Stimulated activated CD4-positive, alpha-beta T cell treated with anti-CD3 and anti-CD28 coated beads, Interleukin-12 subunit alpha, Interleukin-12 subunit beta, amount 100 ng/mL, for 24 hours (primary cell): ENCODE results near the gene ZC3H12A.
"Not testable (repeated sequence)": the region's sequence is repeated elsewhere in the genome, so short reads cannot be mapped to it uniquely, and the experiment has no call there.

Experiments
- DNase-seq, 2 experiments: peaks; one replicate each; pipeline ENCODE4 v3.0.0-alpha.2; 2020; ENCODE audit warnings: low read depth in 2 of 2

The ZC3H12A gene

DNA sequence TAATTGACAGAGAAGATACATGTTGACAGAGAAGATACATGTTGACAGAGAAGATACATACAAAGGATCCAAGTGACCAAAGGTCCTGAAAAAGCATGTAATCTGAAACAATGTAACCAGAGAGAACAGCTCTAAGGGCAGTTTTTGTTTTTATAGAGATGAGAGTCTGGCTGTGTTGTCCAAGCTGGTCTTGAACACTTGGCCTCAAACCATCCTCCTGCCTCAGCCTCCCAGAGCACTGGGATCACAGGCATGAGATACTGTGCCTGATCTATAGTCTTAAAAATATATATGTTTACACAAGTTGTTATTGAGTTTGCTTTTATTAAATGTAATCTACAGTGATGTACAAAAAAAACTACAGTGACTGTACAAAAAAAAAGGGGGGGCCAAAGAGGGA lies 27.7 kb downstream of the ZC3H12A start:
- DNase-seq, result no peak

DNA sequence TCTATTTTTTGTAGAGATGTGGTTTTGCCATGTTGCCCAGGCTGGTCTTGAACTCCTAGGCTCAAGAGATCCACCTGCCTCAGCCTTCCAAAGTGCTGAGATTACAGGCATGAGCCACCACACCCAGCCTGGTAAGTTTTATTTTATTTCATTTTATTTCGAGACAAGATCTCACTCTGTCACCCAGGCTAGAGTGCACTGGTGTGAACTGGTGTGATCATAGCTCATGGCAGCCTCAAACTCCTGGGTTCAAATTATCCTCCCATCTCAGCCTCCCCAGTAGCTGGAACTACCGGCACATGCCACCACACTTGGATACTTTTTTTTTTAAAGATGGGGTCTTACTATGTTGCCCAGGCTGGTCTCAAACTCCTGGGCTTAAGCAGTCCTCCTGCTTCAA lies 28.4 kb downstream of the ZC3H12A start:
- not testable (repeated sequence) for DNase-seq

DNA sequence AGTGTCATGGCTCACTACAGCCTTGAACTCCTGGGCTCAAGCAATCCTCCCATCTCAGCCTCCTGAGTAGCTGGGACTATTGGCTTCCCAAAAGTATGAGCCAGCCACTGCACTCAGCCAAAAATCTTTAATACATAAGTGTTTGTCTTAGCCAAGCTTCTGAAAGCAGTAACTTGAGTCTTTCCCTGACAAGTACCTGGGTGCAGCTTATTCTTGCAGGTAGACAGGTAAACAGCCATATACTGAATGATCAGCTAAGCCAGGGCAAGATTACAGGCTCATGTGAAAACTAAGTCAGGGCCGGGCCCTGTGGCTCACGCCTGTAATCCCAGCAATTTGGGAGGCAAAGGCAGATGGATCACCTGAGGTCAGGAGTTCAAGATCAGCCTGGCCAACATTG lies 32.4 kb downstream of the ZC3H12A start:
- no peak for DNase-seq

DNA sequence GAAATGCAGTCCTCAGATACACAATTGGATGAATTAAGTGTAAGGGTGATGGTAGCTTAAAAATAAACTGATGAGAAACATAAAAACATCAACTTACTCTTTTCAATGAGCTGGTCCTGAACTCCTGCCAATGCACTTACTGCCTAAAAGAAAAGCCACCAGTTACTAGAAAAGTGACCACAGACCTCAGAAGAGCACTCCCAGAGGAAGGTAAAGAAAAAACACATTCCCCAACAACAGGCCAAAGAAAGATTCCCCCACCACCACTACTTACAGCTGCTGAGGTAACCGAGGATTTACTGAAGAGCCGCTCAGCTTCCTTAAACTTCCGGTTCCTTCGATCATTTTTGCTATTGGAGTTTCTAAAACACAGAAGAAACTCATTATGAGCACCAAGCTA lies 34.8 kb downstream of the ZC3H12A start:
- DNase-seq, result no peak

DNA sequence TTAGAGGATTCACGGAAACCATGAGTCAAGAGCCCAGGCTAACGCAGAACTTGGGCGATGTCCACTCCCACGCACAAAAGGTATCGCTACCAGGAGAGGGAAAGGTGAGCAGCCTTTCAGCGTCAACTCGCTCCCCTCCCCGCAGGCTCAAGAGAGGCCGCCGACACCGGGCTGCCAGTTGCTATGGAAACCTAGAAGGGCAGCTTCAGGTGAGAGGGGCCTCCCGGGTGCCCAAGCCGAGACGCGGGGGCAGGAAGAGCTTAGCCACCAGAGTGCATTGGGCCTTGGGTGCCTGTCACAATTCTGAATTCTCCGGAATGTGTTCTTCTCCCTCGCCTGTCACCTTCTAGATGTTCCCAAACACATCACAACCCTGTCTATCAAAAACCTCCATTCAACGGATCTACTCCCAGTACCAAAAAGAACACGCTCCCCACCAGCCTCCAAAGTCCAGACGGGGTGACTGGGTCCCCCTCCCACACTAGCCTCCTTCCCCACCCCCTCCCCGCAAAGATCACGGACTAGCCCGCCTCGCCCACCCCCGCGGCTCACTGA lies 39.5 kb downstream of the ZC3H12A start:
- DNase-seq, result peak; percentile 31 to 49

DNA sequence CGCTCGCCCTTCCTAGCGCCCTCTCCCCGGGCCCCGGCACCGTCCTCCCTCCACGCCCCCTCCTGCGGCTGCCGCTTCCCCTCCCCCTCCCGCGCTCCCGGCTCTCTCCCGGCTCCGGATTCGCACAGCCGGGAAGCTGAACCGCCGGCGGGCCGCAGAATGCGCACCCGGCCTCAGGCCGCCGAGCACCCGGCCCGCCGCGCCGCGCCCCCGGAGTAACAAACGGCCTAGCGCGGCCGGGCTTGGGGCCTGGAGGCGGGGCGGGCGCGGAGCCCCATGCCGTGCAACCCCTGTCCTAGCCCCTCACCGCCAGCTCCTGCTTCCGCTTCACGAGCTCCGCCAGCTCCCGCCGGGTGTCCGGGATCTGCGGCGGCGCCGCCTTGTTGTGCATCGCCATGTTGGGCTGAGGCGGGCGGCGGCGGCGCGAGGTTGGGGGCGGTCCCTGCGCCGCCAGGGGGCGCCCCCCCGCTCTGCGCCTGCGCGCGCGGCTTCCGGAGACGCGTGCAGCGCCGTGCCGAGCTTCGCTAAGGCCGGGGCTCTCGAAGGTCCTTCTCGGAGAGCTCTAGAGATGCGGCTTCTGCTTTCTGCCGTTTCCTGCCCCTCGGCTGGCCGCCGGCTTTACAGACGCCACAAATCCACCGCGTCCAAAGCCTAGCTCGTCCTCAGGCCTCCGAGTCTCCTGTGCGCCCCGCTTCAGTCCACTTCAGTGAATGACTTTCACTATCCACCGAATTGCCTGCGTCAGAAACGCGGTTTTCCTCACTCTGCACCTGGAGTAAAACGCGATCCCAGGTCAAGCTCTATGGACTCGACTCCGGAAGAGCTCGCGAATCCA lies 40.2 kb downstream of the ZC3H12A start, which contains the start of gene MEAF6:
Gene MEAF6 (minus strand): TSS at position 417 of the 835 bp plus-strand sequence. CDS start 20 bp downstream, at position 397.
- DNase-seq, result peak; percentile 59 to 69

DNA sequence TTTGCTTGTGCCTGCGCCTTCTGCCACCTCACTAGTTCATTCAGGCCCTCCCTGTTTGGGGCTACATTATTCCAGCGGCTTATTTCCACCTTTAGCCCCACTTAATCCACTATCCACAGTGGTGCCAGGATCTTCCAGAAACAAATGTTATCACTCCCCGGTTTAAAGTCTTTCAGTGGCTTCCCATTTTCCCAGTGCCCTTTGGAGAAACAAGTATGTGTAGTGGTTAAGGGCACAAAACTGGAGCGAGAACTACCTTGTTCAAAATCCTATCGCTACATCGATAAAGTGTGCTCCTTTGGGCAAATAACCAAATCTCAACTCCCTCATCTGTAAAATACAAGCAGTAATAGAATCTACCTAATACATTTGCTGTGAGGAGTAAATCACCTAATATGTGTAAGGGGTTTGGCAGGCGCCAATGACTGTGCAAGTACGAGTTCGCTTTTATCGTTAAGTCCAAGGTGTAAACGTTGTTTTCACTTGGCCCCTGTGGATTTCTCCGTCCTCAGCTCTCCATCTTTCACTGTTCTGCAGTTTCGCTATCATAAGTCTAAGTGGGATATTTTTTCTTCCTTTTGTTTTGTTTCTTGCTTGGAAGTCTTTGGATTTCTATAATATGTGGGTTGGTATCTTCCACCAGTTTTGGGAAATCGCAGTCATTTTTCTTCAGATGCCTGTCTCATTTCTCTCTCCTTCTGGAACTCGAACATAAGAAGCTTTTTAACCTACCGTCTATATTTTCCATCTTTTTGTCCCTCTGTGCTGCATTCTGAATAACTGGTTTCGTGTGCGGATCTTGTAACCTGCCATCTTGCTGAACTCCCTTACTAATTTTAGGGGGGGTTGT lies 41.0 kb downstream of the ZC3H12A start:
- no peak for DNase-seq

DNA sequence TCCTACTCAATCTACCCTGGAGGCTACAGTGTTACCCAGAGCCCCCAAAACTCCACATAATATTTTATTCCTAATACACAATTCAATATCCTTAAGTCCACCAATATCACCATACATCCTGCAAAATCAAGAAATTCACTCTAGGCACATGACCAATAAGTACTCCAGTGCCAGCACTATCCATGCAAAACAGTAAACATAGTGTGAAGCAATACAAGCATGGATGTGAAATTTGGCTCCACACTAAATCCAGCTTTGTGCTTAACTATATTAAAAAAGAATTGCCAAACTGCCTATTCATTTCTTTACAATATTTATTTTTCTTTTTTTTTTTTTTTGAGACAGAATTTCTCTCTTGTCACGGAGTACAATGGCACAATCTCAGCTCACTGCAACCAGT lies 43.2 kb downstream of the ZC3H12A start:
- no peak for DNase-seq

DNA sequence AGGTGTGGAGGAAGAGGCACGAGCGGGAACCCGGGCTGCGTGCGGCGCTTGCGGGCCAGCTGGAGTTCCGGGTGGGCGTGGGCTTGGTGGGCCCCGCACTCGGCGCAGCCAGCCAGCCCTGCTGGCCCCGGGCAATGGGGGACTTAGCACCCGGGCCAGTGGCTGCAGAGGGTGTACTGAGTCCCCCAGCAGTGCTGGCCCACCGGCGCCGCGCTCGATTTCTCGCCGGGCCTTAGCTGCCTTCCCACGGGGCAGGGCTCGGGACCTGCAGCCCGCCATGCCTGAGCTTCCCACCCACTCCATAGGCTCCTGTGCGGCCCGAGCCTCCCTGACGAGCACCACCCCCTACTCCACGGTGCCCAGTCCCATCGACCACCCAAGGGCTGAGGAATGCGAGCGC lies 43.9 kb downstream of the ZC3H12A start:
- not testable (repeated sequence) for DNase-seq

DNA sequence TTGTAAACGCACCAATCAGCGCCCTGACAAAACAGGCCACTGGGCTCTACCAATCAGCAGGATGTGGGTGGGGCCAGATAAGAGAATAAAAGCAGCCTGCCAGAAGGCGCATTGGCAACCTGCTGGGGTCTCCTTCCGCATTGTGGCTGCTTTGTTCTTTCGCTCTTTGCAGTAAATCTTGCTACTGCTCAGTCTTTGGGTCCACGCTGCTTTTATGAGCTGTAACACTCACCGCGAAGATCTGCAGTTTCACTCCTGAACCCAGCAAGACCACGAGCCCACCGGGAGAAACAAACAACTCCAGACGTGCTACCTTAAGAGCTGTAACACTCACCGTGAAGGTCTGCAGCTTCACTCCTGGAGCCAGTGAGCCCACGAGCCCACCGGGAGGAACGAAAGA lies 44.5 kb downstream of the ZC3H12A start:
- peak in 1 of 2 experiments; percentile 5 for DNase-seq

DNA sequence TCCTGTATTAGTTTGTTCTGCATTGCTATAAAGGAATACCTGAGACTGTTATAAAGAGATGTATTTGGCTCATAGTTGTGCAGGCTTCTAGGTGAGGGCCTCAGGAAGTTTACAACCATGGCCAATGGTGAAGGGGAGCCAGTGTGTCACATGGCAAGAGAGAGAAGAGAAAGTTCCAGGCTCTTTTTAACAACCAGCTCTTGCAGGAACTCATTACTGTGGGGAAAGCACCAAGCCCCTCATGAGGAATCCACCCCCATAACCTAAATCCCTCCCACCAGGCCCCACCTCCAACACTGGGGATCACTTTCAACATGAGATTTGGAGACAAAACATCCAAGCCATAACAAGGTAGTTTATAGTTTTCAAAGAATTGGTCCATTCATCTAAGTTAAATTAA lies 45.2 kb downstream of the ZC3H12A start:
- DNase-seq, result no peak

DNA sequence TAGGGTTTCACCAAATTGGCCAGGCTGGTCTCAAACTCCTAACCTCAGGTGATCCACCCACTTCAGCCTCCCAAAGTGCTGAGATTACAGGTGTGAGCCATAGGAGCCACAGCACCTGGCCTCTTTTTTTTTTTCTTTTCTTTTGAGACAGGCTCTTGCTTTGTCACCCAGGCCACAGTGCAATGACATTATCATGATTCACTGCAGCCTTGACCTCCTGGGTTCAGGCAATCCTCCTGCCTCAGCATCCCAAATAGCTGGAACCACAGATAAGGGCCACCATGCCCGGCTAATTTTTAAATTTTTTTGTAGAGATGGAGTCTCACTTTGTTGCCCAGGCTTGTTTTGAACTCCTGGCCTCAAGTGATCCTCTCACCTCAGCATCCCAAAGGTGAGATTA lies 55.5 kb downstream of the ZC3H12A start:
- not testable (repeated sequence) for DNase-seq

DNA sequence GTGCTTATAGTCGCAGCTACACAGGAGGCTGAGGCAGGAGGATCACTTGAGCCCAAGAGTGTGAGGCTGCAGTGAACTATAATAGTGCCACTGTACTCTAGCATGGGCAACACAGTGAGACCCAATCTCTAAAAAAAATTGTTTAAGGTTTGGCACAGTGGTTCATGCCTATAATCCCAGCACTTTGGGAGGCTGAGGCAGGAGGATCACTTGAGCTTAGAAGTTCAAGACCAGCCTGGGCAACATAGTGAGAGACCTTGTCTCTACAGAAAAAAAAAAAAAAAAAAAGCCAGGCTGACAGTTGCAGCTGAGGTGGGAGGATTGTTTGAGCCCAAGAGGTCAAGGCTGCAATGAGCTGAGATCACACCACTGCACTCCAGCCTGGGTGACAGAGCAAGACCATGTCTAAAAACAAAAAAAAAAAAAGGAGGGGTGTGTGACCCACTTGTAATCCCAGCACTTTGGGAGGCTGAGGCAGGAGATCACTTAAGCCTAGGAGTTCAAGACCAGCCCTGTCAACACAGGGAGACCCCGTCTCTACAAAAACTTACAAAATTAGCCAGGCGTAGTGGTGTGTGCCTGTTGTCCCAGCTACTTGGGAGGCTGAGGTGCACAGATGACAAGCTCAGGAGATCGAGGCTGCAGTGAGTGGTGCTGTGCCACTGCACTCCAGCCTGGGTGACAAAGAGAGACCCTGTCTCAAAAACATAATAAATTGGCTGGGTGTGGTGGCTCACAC lies 58.2 kb downstream of the ZC3H12A start:
- DNase-seq, result not testable (repeated sequence)

DNA sequence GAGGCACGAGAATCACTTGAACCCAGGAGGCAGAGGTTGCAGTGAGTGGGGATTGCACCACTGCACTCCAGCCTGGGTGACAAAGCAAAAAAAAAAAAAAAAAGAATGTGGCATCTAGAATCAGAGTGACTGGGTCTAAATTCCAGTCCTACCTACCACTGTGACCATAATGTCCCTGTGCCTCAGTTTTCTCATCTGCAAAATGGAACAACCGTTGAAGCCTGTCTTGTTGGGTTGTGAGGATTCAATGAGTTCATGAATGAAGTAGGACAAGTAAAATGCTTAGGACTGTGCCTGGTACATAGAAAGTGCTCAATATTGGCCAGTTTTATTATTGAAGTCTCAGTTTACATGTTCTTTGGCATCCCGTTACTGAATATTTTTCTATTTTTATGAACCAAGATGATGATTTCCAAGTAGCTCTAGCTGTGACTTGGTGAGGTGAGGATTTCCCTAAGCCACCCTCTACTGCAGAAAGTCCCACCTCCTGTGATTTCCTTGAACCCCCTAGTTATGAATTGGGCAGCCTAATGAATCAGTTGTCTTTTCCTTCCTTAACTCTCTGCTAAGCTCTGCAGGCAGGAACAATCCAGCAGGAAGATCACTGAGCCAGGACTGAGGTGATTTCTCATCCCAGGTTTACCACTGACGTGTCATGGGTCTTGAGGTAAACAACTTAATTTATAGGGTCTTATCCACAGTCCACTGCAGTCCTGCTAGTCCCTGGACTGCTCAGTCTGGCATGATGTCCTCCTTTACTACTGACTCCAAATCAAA lies 59.1 kb downstream of the ZC3H12A start:
- no peak for DNase-seq
